ENCODE data around the gene CENPB.
"Not testable (repeated sequence)": the region's sequence is repeated elsewhere in the genome, so short reads cannot be mapped to it uniquely, and the experiment has no call there.

CENPB gene

GRCh38 chr20:3808544-3808943 lies 22.0 kb upstream of the CENPB start:
- no peak for DNase-seq

- no peak for DNase-seq
Observed at GRCh38 chr20:3804781-3805180, 18.2 kb upstream of the CENPB start.

GRCh38 chr20:3804254-3804751 lies 17.8 kb upstream of the CENPB start:
- DNase-seq = no peak

GRCh38 chr20:3803854-3804253 lies 17.3 kb upstream of the CENPB start:
- no peak for DNase-seq

- no peak for DNase-seq
Observed at GRCh38 chr20:3803289-3803688, 16.7 kb upstream of the CENPB start.

- no peak for DNase-seq
Observed at GRCh38 chr20:3802524-3803239, 16.1 kb upstream of the CENPB start.

- DNase-seq = no peak
Observed at GRCh38 chr20:3801846-3802245, 15.3 kb upstream of the CENPB start.

- no peak for DNase-seq
Observed at GRCh38 chr20:3801299-3801698, 14.8 kb upstream of the CENPB start.

GRCh38 chr20:3800878-3801260 lies 14.3 kb upstream of the CENPB start:
- DNase-seq = no peak

GRCh38 chr20:3800256-3800877 lies 13.8 kb upstream of the CENPB start:
- DNase-seq = no peak

- peak in 1 of 2 donors; percentile 29 for DNase-seq
Observed at GRCh38 chr20:3798908-3799248, 12.3 kb upstream of the CENPB start.

- DNase-seq = no peak
Observed at GRCh38 chr20:3798373-3798768, 11.8 kb upstream of the CENPB start.

GRCh38 chr20:3797592-3798372 lies 11.2 kb upstream of the CENPB start:
- peak; percentile 38 to 41 for DNase-seq

- DNase-seq = no peak
Observed at GRCh38 chr20:3797226-3797545, 10.6 kb upstream of the CENPB start.

- no peak for DNase-seq
Observed at GRCh38 chr20:3796477-3797225, 10.1 kb upstream of the CENPB start.

GRCh38 chr20:3795511-3796468 lies 9.2 kb upstream of the CENPB start, which contains the start of gene CDC25B:
CDC25B (plus strand) TSS chr20:3796310; CDS start chr20:3796532, 222 bp downstream.
- DNase-seq = peak; percentile 86 to 88

- DNase-seq = no peak
Observed at GRCh38 chr20:3794701-3795420, 8.3 kb upstream of the CENPB start.

GRCh38 chr20:3794168-3794567 lies 7.6 kb upstream of the CENPB start:
- DNase-seq = not testable (repeated sequence)

GRCh38 chr20:3789201-3789600 lies 2.7 kb upstream of the CENPB start:
- not testable (repeated sequence) for DNase-seq

- no peak for DNase-seq
Observed at GRCh38 chr20:3788685-3789155, 2.2 kb upstream of the CENPB start.

All from activated CD4-positive, alpha-beta T cell treated with anti-CD3 and anti-CD28 coated beads for 4 hours (primary cell).